GM13977 (cell line): ENCODE results near the gene ARHGAP11A.

Source experiments
- DNase-seq: peaks from one replicate; pipeline ENCODE4 v3.0.0; 2012; ENCODE audit warnings: low spot score
- in situ Hi-C: fragments of 300-500 bp; cut with MboI; formaldehyde crosslinking; loops from one replicate; pipeline ENCODE4 v1.12.0; 2022; ENCODE audit warnings: low sequenced_read_pairs, low pct_unique_long_range_greater_than_20kb, mixed read lengths, inconsistent platforms; ENCODE audit not compliant: unreplicated experiment
- TF ChIP-seq, protein P1 (sequence below): IDR thresholded peaks from 2 replicates; pipeline ENCODE4 v1.5.1; 2012; ENCODE audit warnings: mild to moderate bottlenecking, control low read depth; ENCODE audit not compliant: insufficient read depth; ENCODE audit errors: extremely low read depth, missing control alignments

Gene ARHGAP11A

GRCh38 chr15:32669896-32670611 is 54.8 kb downstream of the ARHGAP11A start:
- in situ Hi-C loops, result loop anchor here (10.0 to 25.0 kb wide), 2 partner anchors 167 to 325 kb away; no protein-coding TSS in a partner anchor
- no peak for DNase-seq
- TF ChIP-seq, protein P1, sequence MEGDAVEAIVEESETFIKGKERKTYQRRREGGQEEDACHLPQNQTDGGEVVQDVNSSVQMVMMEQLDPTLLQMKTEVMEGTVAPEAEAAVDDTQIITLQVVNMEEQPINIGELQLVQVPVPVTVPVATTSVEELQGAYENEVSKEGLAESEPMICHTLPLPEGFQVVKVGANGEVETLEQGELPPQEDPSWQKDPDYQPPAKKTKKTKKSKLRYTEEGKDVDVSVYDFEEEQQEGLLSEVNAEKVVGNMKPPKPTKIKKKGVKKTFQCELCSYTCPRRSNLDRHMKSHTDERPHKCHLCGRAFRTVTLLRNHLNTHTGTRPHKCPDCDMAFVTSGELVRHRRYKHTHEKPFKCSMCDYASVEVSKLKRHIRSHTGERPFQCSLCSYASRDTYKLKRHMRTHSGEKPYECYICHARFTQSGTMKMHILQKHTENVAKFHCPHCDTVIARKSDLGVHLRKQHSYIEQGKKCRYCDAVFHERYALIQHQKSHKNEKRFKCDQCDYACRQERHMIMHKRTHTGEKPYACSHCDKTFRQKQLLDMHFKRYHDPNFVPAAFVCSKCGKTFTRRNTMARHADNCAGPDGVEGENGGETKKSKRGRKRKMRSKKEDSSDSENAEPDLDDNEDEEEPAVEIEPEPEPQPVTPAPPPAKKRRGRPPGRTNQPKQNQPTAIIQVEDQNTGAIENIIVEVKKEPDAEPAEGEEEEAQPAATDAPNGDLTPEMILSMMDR, result no peak

DNA sequence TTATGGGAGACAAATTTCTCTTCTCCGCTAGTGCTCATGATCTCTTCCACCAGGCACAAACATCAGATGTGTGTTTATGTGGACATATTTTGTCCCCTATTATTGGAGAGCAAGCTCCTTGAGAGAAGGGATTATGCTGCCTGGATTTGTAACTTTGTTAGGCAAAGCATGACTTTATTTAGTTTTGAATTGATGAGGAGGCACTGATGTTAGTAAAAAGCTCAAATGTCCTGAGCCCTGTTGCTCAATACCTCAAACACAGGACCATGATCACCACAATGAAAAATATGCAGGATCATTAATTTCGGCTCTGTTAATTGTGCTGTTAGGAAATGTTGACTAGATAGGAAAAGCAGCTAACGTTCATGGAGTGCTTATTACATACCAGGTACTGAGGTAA is 55.3 kb downstream of the ARHGAP11A start:
- no peak for DNase-seq
- in situ Hi-C loops, result loop anchor here (25.0 kb wide), 1 partner anchor 167 kb away; no protein-coding TSS in a partner anchor
- TF ChIP-seq, protein P1, result no peak

GRCh38 chr15:32671339-32672325 is 56.3 kb downstream of the ARHGAP11A start:
- DNase-seq, result no peak
- in situ Hi-C loops, result loop anchor here (25.0 kb wide), 1 partner anchor 166 kb away; no protein-coding TSS in a partner anchor
- TF ChIP-seq, protein P1, result no peak

DNA sequence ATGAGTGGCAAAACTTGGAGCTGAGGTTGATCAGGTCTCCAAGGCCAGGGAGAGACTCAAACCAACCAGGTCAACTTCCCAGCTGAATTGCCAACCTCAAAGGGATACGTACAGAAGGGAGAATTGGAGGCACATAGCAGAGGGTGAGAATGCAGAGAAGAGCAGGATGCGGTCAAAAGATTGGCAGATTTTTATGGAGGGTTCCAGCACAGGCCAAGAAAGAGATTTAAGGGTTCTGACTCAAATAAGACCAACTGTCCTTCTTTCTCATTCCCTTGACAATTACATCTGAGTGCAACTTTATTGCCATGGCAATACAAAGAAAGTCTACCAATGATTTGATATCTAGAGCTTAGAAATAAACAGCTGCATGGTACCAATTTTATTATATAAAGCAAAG is 59.4 kb downstream of the ARHGAP11A start:
- DNase-seq, result no peak
- TF ChIP-seq, protein P1, result no peak
- in situ Hi-C loops, result loop anchor here (25.0 kb wide), 1 partner anchor 163 kb away; no protein-coding TSS in a partner anchor

DNA sequence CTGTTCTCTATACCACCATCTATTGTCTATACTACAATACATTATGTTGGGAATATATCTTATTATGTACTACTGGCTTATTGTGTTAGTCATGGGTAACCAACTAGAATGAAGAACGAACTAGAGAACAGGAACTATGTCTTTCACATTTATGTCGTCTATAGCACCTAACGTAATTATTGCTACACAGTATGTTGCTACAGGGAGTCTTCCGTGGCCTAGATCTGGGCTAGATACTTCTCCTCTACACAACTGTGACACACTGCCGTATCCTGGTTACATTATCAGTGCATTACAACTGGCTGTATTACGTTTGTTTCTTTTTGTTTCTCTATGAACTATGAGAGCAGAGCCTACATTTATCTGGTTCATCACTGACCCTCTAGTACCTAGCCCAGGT is 60.2 kb downstream of the ARHGAP11A start:
- in situ Hi-C loops, result no loop called here
- DNase-seq, result no peak
- TF ChIP-seq, protein P1, result no peak

GRCh38 chr15:32676169-32676568 is 60.9 kb downstream of the ARHGAP11A start:
- in situ Hi-C loops, result no loop called here
- no peak for DNase-seq
- TF ChIP-seq, protein P1, result no peak
